ENCODE measurements around the gene PTPRG. TPM values are rescaled to one million over a fixed set of nuclear protein-coding genes. Genes with fewer than 3 reads are reported as not detected.
"Not testable (repeated sequence)": the region's sequence is repeated elsewhere in the genome, so short reads cannot be mapped to it uniquely, and the experiment has no call there.

The PTPRG gene
- polyA plus RNA-seq, 1 donor (not counting 4 experiments of a cell fraction or from before 2014, with no cell fraction given) = 12.1 TPM

DNA sequence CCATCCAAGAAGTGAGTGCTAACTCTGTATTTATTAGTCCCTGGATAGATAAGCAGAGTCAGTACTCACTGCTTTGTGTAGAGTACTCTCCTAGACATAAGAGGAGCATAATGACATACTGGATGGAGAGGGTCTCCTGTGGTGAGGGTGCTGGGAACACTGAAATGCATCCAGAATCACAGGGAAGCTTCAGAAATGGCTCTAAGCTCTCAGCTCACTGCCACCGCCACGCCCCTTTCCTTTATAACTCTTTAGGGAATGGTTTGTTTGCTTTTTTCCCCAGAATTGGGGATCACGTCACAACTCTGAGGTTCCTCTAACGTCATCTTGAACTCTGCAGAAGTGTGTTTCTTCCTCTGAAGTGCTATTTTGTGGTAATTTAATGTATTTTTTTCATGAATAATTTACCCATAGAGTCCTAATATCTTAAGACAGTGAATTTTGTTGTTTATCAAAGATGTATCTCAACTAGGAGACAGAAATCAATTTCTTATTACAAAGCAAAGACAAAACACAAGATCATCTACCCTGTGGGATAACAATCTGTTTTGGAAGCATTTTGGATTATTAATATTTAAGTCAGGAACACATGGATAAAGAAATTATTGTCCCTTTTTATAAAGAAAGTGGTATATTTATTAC is 154.6 kb downstream of the PTPRG start:
- Histone ChIP-seq H3K27me3 (ENCODE audit: control insufficient read depth, extremely low read depth, insufficient read depth, low read length) (no peaks in the 10 kb centered on the region), H3K4me3 (ENCODE audit: control insufficient read depth in 2 of 3, extremely low read depth in 1 of 3, insufficient read depth in 2 of 3, low read depth in 1 of 3, low read length in 3 of 3) (no peak overlapping the region), H3K4me1 (ENCODE audit: control insufficient read depth, extremely low read depth, insufficient read depth, low read length) (no peaks in the 10 kb centered on the region), H3K4me2 (ENCODE audit: control insufficient read depth, extremely low read depth, insufficient read depth, low read depth, low read length) (no peak overlapping the region), H3K9me1 (ENCODE audit: control insufficient read depth, extremely low read depth, insufficient read depth, low read length) (no peaks in the 10 kb centered on the region), H2AFZ (ENCODE audit: control insufficient read depth, low read length) (no peak overlapping the region), H3K27ac (ENCODE audit: control insufficient read depth, insufficient read depth, low read length) (no peak overlapping the region), H3K79me2 (ENCODE audit: control insufficient read depth, insufficient read depth, low read length) (peaks cover 12% of the 10 kb centered on the region), H3K9ac (ENCODE audit: control insufficient read depth, extremely low read depth, insufficient read depth, low read length) (no peak overlapping the region), H3K9me3 (ENCODE audit: control insufficient read depth, low read depth, low read length) (no peaks in the 10 kb centered on the region), H4K20me1 (ENCODE audit: control insufficient read depth, extremely low read depth, insufficient read depth, low read length) (no peaks in the 10 kb centered on the region), H3K36me3 (ENCODE audit: control insufficient read depth in 2 of 2, extremely low read depth in 1 of 2, insufficient read depth in 2 of 2, low read length in 2 of 2) (no peaks in the 10 kb centered on the region)
- DNase-seq (ENCODE audit: low read depth, low spot score) (no peak), FAIRE-seq (no peak)
- TF ChIP-seq EZH2 (IDR thresholded peaks at IDR 0.05; ENCODE audit: low read length) = no peak
- TF ChIP-seq, protein P1, sequence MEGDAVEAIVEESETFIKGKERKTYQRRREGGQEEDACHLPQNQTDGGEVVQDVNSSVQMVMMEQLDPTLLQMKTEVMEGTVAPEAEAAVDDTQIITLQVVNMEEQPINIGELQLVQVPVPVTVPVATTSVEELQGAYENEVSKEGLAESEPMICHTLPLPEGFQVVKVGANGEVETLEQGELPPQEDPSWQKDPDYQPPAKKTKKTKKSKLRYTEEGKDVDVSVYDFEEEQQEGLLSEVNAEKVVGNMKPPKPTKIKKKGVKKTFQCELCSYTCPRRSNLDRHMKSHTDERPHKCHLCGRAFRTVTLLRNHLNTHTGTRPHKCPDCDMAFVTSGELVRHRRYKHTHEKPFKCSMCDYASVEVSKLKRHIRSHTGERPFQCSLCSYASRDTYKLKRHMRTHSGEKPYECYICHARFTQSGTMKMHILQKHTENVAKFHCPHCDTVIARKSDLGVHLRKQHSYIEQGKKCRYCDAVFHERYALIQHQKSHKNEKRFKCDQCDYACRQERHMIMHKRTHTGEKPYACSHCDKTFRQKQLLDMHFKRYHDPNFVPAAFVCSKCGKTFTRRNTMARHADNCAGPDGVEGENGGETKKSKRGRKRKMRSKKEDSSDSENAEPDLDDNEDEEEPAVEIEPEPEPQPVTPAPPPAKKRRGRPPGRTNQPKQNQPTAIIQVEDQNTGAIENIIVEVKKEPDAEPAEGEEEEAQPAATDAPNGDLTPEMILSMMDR (optimal IDR thresholded peaks at IDR 0.05 in 1 of 3, IDR thresholded peaks at IDR 0.05 in 1 of 3, conservative IDR thresholded peaks at IDR 0.05 in 1 of 3; ENCODE audit: extremely low read depth in 1 of 3, insufficient read depth in 2 of 3, low read length in 3 of 3) = no peak
- dilution Hi-C loops (cut with MboI; ENCODE audit: extremely low pct_ligation_motif_present, low sequenced_read_pairs) = no loop called here

DNA sequence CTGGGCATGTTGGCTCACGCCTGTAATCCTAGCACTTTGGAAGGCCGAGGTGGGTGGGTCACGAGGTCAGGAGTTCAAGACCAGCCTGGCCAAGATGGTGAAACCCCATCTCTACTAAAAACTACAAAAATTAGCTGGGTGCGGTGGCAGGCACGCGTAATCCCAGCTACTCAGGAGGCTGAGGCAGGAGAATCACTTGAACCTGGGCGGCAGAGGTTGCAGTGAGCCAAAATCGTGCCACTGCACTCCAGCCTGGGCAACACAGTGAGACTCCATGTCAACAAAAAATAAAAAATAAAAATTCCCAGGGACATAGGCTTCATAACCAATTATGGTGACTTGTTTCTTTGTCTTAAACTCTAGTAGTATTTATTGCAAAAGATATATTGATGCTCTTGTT is 155.3 kb downstream of the PTPRG start:
- DNase-seq (ENCODE audit: low read depth, low spot score); H3K27ac ChIP-seq (ENCODE audit: control insufficient read depth, insufficient read depth, low read length); H3K36me3 ChIP-seq (ENCODE audit: control insufficient read depth in 2 of 2, extremely low read depth in 1 of 2, insufficient read depth in 2 of 2, low read length in 2 of 2); H3K4me3 ChIP-seq (ENCODE audit: control insufficient read depth in 2 of 3, extremely low read depth in 1 of 3, insufficient read depth in 2 of 3, low read depth in 1 of 3, low read length in 3 of 3); H3K9ac ChIP-seq (ENCODE audit: control insufficient read depth, extremely low read depth, insufficient read depth, low read length); H2AFZ ChIP-seq (ENCODE audit: control insufficient read depth, low read length); H3K4me1 ChIP-seq (ENCODE audit: control insufficient read depth, extremely low read depth, insufficient read depth, low read length); dilution Hi-C loops (cut with MboI; ENCODE audit: extremely low pct_ligation_motif_present, low sequenced_read_pairs); H3K9me1 ChIP-seq (ENCODE audit: control insufficient read depth, extremely low read depth, insufficient read depth, low read length); H3K9me3 ChIP-seq (ENCODE audit: control insufficient read depth, low read depth, low read length); H4K20me1 ChIP-seq (ENCODE audit: control insufficient read depth, extremely low read depth, insufficient read depth, low read length); H3K27me3 ChIP-seq (ENCODE audit: control insufficient read depth, extremely low read depth, insufficient read depth, low read length); H3K4me2 ChIP-seq (ENCODE audit: control insufficient read depth, extremely low read depth, insufficient read depth, low read depth, low read length); FAIRE-seq: not testable (repeated sequence)
- peaks cover 12% of the 10 kb centered on the region for H3K79me2 ChIP-seq (ENCODE audit: control insufficient read depth, insufficient read depth, low read length)

DNA sequence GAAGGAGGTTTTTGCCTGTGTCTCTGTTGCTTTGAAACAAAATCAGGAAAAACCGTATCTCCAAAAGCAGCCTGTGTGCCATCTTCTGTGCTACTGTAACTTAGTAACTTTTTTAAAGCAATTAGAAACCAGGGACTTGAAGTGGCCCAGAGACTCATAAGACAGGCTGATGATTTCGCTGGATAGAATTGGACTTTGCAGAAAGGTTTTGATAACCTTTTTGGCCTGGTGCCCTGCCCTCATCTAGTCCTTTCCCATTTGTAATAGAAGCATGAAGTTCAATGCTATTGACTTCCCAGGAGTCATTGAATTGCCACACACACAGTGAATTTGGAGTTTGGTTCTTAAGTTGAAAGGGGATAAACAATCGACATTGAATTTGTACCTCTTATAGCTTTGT is 157.2 kb downstream of the PTPRG start:
- no peaks in the 10 kb centered on the region for H3K4me1 ChIP-seq (ENCODE audit: control insufficient read depth, extremely low read depth, insufficient read depth, low read length)
- H3K9me3 ChIP-seq (ENCODE audit: control insufficient read depth, low read depth, low read length) = no peaks in the 10 kb centered on the region
- no peak overlapping the region for H2AFZ ChIP-seq (ENCODE audit: control insufficient read depth, low read length)
- dilution Hi-C loops (cut with MboI; ENCODE audit: extremely low pct_ligation_motif_present, low sequenced_read_pairs) = no loop called here
- H3K4me3 ChIP-seq (ENCODE audit: control insufficient read depth in 2 of 3, extremely low read depth in 1 of 3, insufficient read depth in 2 of 3, low read depth in 1 of 3, low read length in 3 of 3) = no peak overlapping the region
- H3K79me2 ChIP-seq (ENCODE audit: control insufficient read depth, insufficient read depth, low read length) = peaks cover 12% of the 10 kb centered on the region
- H3K9ac ChIP-seq (ENCODE audit: control insufficient read depth, extremely low read depth, insufficient read depth, low read length) = no peak overlapping the region
- H4K20me1 ChIP-seq (ENCODE audit: control insufficient read depth, extremely low read depth, insufficient read depth, low read length) = no peaks in the 10 kb centered on the region
- H3K36me3 ChIP-seq (ENCODE audit: control insufficient read depth in 2 of 2, extremely low read depth in 1 of 2, insufficient read depth in 2 of 2, low read length in 2 of 2) = no peaks in the 10 kb centered on the region
- H3K9me1 ChIP-seq (ENCODE audit: control insufficient read depth, extremely low read depth, insufficient read depth, low read length) = no peaks in the 10 kb centered on the region
- TF ChIP-seq, protein P1 (optimal IDR thresholded peaks at IDR 0.05 in 1 of 3, IDR thresholded peaks at IDR 0.05 in 1 of 3, conservative IDR thresholded peaks at IDR 0.05 in 1 of 3; ENCODE audit: extremely low read depth in 1 of 3, insufficient read depth in 2 of 3, low read length in 3 of 3) = no peak
- TF ChIP-seq EZH2 (IDR thresholded peaks at IDR 0.05; ENCODE audit: low read length) = no peak
- H3K4me2 ChIP-seq (ENCODE audit: control insufficient read depth, extremely low read depth, insufficient read depth, low read depth, low read length) = no peak overlapping the region
- DNase-seq (ENCODE audit: low read depth, low spot score) (no peak), FAIRE-seq (no peak)
- no peak overlapping the region for H3K27ac ChIP-seq (ENCODE audit: control insufficient read depth, insufficient read depth, low read length)
- no peaks in the 10 kb centered on the region for H3K27me3 ChIP-seq (ENCODE audit: control insufficient read depth, extremely low read depth, insufficient read depth, low read length)

Data from keratinocyte (primary cell).